ENCODE results near the gene FAM168B. TPM values are rescaled to one million over a fixed set of nuclear protein-coding genes. Genes with fewer than 3 reads are reported as not detected.

Gene FAM168B
- polyA plus RNA-seq, 1 of the 3 experiments (the other 2 are of a cell fraction): 72.7 TPM

DNA sequence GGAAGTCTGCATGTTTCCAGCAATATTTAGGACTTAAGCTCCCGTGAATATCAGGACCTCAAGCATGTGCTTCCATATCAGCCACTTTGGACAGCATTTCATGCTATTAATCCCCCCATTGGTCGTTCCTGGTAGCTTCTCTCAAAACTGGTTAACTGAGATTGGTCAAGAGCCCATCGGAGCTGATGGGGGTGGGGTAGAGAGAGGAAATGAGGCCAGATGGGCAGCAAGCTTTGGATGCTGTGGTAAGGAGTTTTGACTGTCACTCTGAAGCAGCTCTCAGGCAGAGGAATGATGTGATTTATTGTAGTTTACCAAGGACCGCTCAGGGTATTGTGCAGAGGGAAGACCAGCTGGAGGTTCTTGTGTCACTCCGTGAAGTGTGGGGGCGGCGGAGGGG is 81.8 kb downstream of the FAM168B start:
- H3K4me3 ChIP-seq (ENCODE audit: low read depth in 2 of 2, low read length in 1 of 2): no peak overlapping the region
- DNase-seq: no peak
- no peak overlapping the region for H3K9ac ChIP-seq
- CTCF ChIA-PET: interaction anchor here (1.1 kb wide), 1 partner anchor 10 kb away, joined by 4 read pairs; no protein-coding TSS in a partner anchor
- 54% methylated on average over 7 of the region's 7 CpGs for WGBS (ENCODE audit: low lambda C conversion rate)
- POLR2A ChIA-PET: no interaction called here
- H3K27ac ChIP-seq (ENCODE audit: low read depth in 2 of 2, low read length in 1 of 2): no peak overlapping the region
- no peaks in the 10 kb centered on the region for H3K79me2 ChIP-seq (ENCODE audit: insufficient read depth)
- H4K20me1 ChIP-seq (ENCODE audit: insufficient read depth): no peaks in the 10 kb centered on the region
- no peak overlapping the region for H3K4me2 ChIP-seq
- no peaks in the 10 kb centered on the region for H3K9me3 ChIP-seq
- no peak overlapping the region for H2AFZ ChIP-seq (ENCODE audit: low read depth)
- no peaks in the 10 kb centered on the region for H3F3A ChIP-seq (replicated peaks; ENCODE audit: insufficient read depth)
- H3K4me1 ChIP-seq (ENCODE audit: control insufficient read depth in 1 of 2, insufficient read depth in 2 of 2, low read depth in 1 of 2, low read length in 1 of 2): no peaks in the 10 kb centered on the region; a peak in 1 of 4 replicates
- no peak for TF ChIP-seq EP300 (IDR thresholded peaks at IDR 0.05; ENCODE audit: borderline replicate concordance in 1 of 2, low read depth in 1 of 2, low read length in 1 of 2)
- TF ChIP-seq YY1 (IDR thresholded peaks at IDR 0.05; ENCODE audit: low read depth): no peak
- H3K27me3 ChIP-seq (ENCODE audit: insufficient read depth): no peaks in the 10 kb centered on the region; the same call in 1 of the 2 replicates
- no peaks in the 10 kb centered on the region for H3K36me3 ChIP-seq (replicated peaks in 1 of 2; ENCODE audit: control insufficient read depth in 1 of 2, insufficient read depth in 2 of 2, low read length in 1 of 2)
- H3K9me2 ChIP-seq: no peaks in the 10 kb centered on the region

GRCh38 chr2:131010566-131010965 is 82.7 kb downstream of the FAM168B start:
- Histone ChIP-seq H3K4me3 (ENCODE audit: low read depth in 2 of 2, low read length in 1 of 2) (no peak overlapping the region), H3K27me3 (ENCODE audit: insufficient read depth) (no peaks in the 10 kb centered on the region; the same call in 1 of the 2 replicates), H3K36me3 (replicated peaks in 1 of 2; ENCODE audit: control insufficient read depth in 1 of 2, insufficient read depth in 2 of 2, low read length in 1 of 2) (no peaks in the 10 kb centered on the region), H3K4me2 (no peak overlapping the region), H3K79me2 (ENCODE audit: insufficient read depth) (no peaks in the 10 kb centered on the region), H3K9me2 (no peaks in the 10 kb centered on the region), H4K20me1 (ENCODE audit: insufficient read depth) (no peaks in the 10 kb centered on the region), H3K27ac (ENCODE audit: low read depth in 2 of 2, low read length in 1 of 2) (no peak overlapping the region), H3K9me3 (no peaks in the 10 kb centered on the region), H3K4me1 (ENCODE audit: control insufficient read depth in 1 of 2, insufficient read depth in 2 of 2, low read depth in 1 of 2, low read length in 1 of 2) (peaks cover 0 to under 1% of the 10 kb centered on the region in 2 experiments; a peak in 1 of 4 replicates), H3K9ac (no peak overlapping the region), H2AFZ (ENCODE audit: low read depth) (no peak overlapping the region), H3F3A (replicated peaks; ENCODE audit: insufficient read depth) (no peaks in the 10 kb centered on the region)
- CTCF ChIA-PET: no interaction called here
- TF ChIP-seq NRF1 (IDR thresholded peaks at IDR 0.05; ENCODE audit: low read depth, low read length) (no peak), GABPA (IDR thresholded peaks at IDR 0.05; ENCODE audit: low read depth) (no peak), TCF12 (IDR thresholded peaks at IDR 0.05) (no peak), SIN3A (IDR thresholded peaks at IDR 0.05; ENCODE audit: borderline replicate concordance, low read depth, low read length) (no peak), JUND (IDR thresholded peaks at IDR 0.05) (no peak), FOXJ3 (CRISPR knock-in tag; IDR thresholded peaks at IDR 0.05) (no peak), FOXM1 (IDR thresholded peaks at IDR 0.05; ENCODE audit: low read depth) (no peak), EP300 (IDR thresholded peaks at IDR 0.05; ENCODE audit: borderline replicate concordance in 1 of 2, low read depth in 1 of 2, low read length in 1 of 2) (no peak), EZH2phosphoT487 (IDR thresholded peaks at IDR 0.05; ENCODE audit: borderline replicate concordance, low read depth) (no peak), POLR2AphosphoS5 (IDR thresholded peaks at IDR 0.05; ENCODE audit: low read depth, low read length) (no peak), SMC3 (IDR thresholded peaks at IDR 0.05; ENCODE audit: low read depth, low read length) (no peak), FOSL2 (IDR thresholded peaks at IDR 0.05; ENCODE audit: borderline replicate concordance, low read depth) (no peak), MEF2A (IDR thresholded peaks at IDR 0.05; ENCODE audit: borderline replicate concordance, low read depth) (no peak), TEAD4 (IDR thresholded peaks at IDR 0.05; ENCODE audit: borderline replicate concordance, insufficient read depth) (no peak), CHD2 (IDR thresholded peaks at IDR 0.05; ENCODE audit: low read length, partially characterized antibody) (no peak)
- TF ChIP-seq, protein P1, sequence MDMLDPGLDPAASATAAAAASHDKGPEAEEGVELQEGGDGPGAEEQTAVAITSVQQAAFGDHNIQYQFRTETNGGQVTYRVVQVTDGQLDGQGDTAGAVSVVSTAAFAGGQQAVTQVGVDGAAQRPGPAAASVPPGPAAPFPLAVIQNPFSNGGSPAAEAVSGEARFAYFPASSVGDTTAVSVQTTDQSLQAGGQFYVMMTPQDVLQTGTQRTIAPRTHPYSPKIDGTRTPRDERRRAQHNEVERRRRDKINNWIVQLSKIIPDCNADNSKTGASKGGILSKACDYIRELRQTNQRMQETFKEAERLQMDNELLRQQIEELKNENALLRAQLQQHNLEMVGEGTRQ (IDR thresholded peaks at IDR 0.05; ENCODE audit: borderline replicate concordance, low read depth, low read length): no peak
- TF ChIP-seq, protein P2, sequence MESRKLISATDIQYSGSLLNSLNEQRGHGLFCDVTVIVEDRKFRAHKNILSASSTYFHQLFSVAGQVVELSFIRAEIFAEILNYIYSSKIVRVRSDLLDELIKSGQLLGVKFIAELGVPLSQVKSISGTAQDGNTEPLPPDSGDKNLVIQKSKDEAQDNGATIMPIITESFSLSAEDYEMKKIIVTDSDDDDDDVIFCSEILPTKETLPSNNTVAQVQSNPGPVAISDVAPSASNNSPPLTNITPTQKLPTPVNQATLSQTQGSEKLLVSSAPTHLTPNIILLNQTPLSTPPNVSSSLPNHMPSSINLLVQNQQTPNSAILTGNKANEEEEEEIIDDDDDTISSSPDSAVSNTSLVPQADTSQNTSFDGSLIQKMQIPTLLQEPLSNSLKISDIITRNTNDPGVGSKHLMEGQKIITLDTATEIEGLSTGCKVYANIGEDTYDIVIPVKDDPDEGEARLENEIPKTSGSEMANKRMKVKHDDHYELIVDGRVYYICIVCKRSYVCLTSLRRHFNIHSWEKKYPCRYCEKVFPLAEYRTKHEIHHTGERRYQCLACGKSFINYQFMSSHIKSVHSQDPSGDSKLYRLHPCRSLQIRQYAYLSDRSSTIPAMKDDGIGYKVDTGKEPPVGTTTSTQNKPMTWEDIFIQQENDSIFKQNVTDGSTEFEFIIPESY (IDR thresholded peaks at IDR 0.05; ENCODE audit: borderline replicate concordance, low read depth): no peak
- TF ChIP-seq, protein P3, sequence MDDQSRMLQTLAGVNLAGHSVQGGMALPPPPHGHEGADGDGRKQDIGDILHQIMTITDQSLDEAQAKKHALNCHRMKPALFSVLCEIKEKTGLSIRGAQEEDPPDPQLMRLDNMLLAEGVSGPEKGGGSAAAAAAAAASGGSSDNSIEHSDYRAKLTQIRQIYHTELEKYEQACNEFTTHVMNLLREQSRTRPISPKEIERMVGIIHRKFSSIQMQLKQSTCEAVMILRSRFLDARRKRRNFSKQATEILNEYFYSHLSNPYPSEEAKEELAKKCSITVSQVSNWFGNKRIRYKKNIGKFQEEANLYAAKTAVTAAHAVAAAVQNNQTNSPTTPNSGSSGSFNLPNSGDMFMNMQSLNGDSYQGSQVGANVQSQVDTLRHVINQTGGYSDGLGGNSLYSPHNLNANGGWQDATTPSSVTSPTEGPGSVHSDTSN (IDR thresholded peaks at IDR 0.05): no peak
- POLR2A ChIA-PET: no interaction called here
- DNase-seq: no peak
- WGBS (ENCODE audit: low lambda C conversion rate): 40% methylated on average over 4 of the region's 4 CpGs

Data from SK-N-SH (cell line).